Stimulated activated CD4-positive, alpha-beta T cell treated with anti-CD3 and anti-CD28 coated beads, Interleukin-12 subunit alpha, Interleukin-12 subunit beta, amount 100 ng/mL, for 48 hours (primary cell): ENCODE data around the gene SLC52A1.
"Not testable (repeated sequence)": the region's sequence is repeated elsewhere in the genome, so short reads cannot be mapped to it uniquely, and the experiment has no call there.

Experiments
- DNase-seq, 3 donors: peaks; one replicate each; pipeline ENCODE4 v3.0.0-alpha.2; 2020; ENCODE audit warnings: low read depth in 2 of 3, low spot score in 1 of 3

SLC52A1 gene

DNA sequence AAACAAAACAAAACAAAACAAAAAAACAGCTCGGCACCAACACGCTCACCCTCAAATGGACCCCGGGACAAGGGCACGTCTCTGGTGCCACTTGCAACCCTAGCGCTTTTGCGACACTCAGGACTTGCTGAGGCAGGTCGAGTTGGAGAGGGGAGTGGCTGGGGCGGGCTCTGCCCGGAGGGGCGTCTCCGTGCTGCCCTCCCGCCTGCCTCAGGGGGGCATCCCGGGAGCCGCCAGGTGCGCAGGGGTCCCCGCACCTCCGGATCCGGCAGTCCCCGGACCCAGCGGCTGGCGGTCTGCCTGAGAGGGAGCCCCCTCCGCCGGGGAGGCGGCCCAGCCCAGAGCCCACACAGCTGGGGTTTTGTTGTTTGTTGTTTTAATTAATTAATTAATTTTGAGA lies at the start of gene SLC52A1:
SLC52A1 (minus strand) TSS at position 112 of the 400 bp plus-strand sequence. CDS start 820 bp downstream, outside the sequence.
- no peak for DNase-seq

DNA sequence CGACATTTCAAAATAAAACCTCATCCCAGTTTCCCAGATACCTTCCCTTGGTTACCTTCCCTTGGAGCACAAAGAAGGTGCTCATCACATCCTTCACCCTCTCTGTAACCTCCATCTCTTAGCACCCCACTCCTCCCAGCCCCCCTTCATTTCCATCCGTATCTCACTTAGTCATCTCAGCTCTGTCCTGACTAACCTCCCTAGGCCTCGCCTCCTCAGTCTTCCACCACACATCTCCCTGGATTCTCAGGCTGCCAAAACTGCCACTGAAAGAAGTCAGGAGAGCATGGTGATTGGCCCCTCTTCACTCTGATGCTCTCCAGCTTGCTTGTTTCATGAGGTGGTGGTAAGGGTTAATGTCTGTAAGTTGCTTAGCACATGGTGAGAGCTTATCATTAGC lies 45.4 kb upstream of the SLC52A1 start:
- DNase-seq = no peak

DNA sequence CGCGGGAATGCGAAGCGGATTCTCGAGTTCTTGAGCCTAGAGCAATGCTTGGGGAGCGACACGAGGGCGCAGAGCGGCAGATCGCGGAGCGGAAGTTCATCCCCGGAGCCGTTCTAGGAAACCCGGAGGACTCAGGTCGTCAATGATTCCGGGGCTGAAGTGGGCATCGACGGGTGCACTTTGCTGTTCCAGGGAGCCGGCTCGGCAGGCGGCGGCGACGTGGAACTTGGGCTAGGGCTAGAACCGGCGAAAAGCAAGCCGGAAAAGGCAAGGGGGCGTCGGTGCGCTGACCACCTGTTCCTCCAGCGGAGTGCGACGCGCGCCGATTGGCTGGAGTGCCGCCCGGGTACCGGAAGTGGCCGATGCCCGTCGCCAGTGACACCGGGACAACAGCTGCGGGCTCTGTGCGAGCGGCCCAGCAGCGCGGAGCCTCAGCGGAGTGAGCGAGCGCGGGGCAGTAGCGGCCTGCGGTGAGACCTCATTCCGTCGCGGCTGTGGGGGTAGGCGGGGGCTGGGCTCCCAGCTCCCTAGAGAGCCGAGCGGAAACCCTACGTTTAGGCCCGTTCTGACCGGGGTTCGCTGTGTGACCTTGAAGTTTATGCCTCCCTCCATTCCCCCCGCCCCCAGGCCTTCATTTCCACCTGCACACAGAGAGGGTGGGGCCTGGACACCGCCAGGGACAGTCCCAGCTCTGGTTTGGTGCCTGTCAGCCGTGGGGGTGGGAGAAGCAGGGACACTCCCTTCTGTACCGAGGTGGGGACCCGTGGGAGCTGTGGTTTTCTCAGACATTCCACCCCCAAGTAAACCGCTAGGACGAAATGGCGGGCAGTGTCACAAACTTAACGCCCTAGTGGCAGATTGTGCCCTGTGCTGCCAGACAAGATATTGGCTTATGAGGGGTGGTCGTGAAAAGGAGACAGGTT lies 43.1 kb upstream of the SLC52A1 start, which contains the start of gene ZFP3:
ZFP3 (plus strand) TSS at position 362 of the 923 bp plus-strand sequence. CDS start 13,038 bp downstream, outside the sequence.
- DNase-seq = peak; percentile 58 to 73 (median 66)

DNA sequence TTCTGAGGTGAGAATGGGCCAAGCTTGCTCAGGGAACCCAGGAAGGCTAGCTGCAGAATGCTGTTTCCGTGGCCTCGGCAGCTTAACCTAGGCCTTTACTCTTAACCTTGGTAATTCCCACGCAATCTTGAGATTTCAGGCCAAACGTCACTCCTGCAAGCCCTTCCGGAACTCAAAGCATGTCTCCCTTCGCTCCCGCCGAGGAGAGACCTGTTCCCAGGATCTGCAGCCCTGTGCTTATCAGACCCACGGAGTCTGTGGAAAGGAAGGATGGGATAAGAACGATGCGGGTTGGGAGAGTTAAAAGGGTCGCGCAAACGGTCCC lies 42.5 kb upstream of the SLC52A1 start:
- DNase-seq = no peak

DNA sequence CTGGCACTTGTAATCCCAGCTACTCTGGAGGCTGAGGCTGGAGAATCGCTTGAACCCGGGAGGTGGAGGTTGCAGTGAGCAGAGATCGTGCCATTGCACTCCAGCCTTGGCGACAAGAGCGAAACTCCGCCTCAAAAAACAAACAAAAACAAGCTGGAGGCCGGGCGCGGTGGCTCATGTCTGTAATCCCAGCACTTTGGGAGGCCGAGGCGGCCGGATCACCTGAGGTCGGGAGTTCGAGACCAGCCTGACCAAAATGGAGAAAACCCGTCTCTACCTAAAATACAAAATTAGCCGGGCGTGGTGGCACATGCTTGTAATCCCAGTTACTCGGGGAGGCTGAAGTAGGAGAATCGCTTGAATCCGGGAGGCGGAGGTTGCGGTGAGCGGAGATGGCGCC lies 42.0 kb upstream of the SLC52A1 start:
- DNase-seq = not testable (repeated sequence)

GRCh38 chr17:5075472-5075871 lies 40.2 kb upstream of the SLC52A1 start:
- DNase-seq = not testable (repeated sequence)

GRCh38 chr17:5069724-5070123 lies 34.5 kb upstream of the SLC52A1 start:
- no peak for DNase-seq

DNA sequence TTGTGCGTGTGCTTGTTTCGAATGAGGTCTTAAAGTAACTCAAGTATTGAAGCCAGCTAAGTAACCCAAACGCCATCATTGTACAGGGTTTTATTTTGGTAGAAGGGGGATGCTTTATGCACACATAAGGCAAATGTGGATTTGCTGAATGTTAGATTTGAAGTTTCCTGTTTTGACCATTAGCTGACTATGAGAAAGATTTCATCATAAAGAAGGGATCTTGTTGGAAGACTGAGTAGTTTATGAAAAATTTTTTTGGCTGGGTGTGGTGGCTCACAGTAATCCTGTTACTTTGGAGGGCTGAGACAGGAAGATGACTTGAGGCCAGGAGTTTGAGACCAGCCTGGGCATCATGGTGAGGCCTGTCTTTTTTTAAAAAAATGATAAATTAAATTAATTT lies 33.0 kb upstream of the SLC52A1 start:
- DNase-seq = no peak

DNA sequence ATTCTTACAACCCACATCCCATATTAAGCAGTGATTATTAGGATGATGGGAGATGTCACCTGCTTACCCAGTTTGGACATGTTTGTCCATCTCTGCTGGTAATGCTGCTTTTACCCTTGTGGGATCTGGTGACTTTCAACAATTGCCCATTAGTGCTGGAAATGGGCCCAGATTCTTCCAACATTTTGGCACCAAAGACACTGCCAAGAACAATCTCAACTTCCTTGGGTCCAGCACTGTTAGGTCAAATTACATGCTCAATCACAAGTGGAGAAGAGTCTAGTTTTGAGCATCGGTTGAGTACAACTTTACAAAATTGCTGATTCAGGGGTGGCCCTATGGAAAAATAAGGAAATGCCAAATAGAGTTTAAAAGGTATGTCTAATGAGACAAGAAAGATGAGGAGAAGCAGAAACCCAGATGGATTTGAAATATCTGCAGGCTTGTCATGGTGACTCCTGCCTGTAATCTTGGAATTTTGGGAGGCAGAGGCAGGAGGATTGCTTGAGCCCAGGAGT lies 30.1 kb upstream of the SLC52A1 start:
- DNase-seq = no peak

DNA sequence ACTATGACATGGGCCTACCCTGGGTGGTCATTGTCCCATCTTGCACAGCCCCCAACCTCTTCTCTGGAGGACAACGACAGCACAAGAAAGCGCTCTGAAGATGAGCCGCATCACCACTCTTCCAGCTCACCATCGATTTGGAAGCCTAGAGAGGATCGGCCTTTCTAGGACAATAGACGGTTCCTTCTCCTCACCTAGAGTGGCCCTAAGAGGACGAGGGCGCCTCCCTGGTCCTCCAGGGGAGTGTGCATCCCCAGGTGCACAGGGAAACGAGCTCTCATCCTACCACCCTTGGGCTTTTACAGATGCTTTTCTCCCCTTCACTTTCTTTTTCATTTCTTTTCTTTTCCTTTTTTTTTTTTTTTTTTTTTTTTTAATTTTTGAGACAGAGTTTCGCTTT lies 20.3 kb upstream of the SLC52A1 start:
- no peak for DNase-seq

GRCh38 chr17:5050278-5050677 lies 15.1 kb upstream of the SLC52A1 start:
- DNase-seq = no peak

DNA sequence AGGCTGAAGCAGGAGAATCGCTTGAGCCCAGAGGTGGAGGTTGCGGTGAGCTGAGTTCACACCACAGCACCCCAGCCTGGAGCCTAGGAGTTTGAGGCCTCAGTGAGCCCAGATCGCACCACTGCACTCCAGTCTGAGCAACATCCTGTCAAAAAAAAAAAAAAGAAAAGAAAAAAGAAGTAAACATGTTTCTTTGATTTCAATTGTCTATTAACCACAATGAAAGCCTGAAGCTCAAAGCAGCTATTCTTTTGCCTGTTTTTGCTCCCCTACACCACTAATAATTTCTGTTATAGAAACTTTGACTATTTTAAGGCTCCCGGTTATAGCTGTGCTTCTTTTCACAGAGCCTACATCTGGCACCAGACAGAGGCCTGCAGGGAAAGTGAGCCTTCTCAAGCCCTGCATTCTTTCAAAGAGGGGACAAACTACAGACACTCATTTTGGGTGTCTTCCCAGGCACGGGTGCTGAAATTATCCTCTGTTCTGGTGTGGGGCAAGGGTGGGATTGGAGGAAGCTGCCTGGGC lies 14.2 kb upstream of the SLC52A1 start:
- DNase-seq = no peak

GRCh38 chr17:5047446-5047845 lies 12.2 kb upstream of the SLC52A1 start:
- no peak for DNase-seq

DNA sequence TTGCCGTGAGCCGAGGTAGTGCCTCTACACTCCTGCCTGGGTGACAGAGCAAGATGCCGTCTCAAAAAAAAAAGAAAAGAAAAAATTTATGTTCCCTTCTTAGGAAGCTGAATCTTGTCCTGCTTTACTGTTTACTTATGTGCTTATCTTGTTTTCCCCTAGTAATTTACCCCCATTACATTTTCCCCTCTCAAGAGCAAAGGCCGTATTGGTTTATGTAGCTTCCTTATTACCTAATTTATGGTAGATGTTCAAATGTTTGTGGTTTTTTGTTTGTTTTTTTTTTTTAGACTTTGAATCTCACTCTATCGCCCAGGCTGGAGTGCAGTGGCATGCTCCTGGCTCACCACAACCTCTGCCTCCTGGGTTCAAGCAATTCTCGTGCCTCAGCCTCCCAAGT lies 10.3 kb upstream of the SLC52A1 start:
- no peak for DNase-seq

GRCh38 chr17:5044630-5045029 lies 9.4 kb upstream of the SLC52A1 start:
- no peak for DNase-seq

- DNase-seq = no peak
Observed at GRCh38 chr17:5043524-5043923, 8.3 kb upstream of the SLC52A1 start.

- no peak for DNase-seq
Observed at GRCh38 chr17:5042157-5043022, 7.2 kb upstream of the SLC52A1 start.

- no peak for DNase-seq
Observed at GRCh38 chr17:5034651-5035050, 575 bp downstream of the SLC52A1 start.

DNA sequence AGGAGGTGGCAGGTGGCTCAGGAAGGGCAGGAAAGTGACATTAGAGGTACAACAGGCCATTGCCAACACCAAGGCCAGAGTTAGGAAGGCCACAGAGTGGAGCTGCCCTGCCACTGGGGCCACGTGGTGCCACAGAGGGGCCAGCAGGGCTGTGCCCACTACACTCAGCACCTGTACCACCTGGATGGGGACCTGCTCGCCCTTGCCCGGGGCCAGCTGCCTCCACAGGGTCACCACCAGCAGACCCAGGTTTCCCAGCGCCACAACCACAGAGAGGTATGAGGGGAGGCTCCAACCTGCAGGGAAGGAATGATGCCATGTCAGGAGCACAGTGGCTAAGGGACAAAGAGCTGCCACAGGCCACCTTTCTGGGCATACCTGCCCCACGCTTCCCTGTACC lies 1.2 kb downstream of the SLC52A1 start:
- no peak for DNase-seq

DNA sequence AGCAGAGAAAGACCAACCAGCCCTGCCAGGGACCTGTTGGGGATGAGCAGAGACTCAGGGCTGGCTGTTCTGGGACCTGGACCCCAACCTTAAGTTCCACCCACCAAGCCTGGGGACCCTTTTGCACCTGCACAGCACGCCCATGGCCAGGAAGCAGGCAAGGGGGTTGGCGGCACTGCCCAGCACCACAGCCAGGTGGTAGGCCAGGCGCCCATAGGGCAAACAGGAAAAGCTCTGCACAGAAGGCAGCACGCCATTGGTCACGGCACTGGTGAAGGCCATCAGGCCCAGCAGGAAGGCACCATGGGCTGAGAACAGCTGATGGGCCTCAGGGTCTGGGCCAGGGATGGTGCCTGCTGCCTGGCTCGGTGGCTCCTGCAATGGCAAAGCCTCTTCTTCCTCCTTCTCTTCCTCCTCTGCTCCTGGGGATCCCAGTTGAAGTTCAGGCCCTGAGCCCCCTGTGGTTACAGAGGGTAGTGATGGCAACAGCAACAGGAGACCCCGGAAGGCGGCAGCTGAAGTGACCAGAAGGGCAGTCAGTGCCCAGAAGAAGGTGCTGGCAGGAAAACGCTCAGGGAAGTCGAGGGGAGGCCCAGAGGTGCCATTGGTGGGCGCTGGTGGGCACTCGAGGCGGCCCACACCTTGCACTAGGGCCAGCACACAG lies 1.7 kb downstream of the SLC52A1 start:
- DNase-seq = no peak

- DNase-seq = no peak
Observed at GRCh38 chr17:5032865-5033264, 2.4 kb downstream of the SLC52A1 start.
